ENCODE data around the gene KCNMB2. TPM values are rescaled to one million over a fixed set of nuclear protein-coding genes. Genes with fewer than 3 reads are reported as not detected.

Gene KCNMB2
- total RNA-seq, 1 donor from 2014 or later = 3.4 TPM

GRCh38 chr3:178568911-178569310, 32.7 kb downstream of the KCNMB2 start:
- DNase-seq = peak; percentile 13

GRCh38 chr3:178569826-178570225, 33.6 kb downstream of the KCNMB2 start:
- no peak for DNase-seq

- DNase-seq = no peak
These were observed 47.8 kb downstream of the KCNMB2 start for GRCh38 chr3:178583963-178584575.

- peak; percentile 13 for DNase-seq
These were observed 48.6 kb downstream of the KCNMB2 start for GRCh38 chr3:178584722-178585380.

GRCh38 chr3:178585454-178585853, 49.2 kb downstream of the KCNMB2 start:
- no peak for DNase-seq

GRCh38 chr3:178586076-178586475, 49.8 kb downstream of the KCNMB2 start:
- no peak for DNase-seq

- DNase-seq = no peak
These were observed 52.4 kb downstream of the KCNMB2 start for GRCh38 chr3:178588628-178589027.

- no peak for DNase-seq
These were observed 57.5 kb downstream of the KCNMB2 start for GRCh38 chr3:178593786-178594185.

- no peak for DNase-seq
These were observed 61.1 kb downstream of the KCNMB2 start for GRCh38 chr3:178597371-178597770.

- no peak for DNase-seq
These were observed 66.6 kb downstream of the KCNMB2 start for GRCh38 chr3:178602856-178603255.

GRCh38 chr3:178603735-178604134, 67.5 kb downstream of the KCNMB2 start:
- DNase-seq = no peak

- DNase-seq = no peak
These were observed 82.0 kb downstream of the KCNMB2 start for GRCh38 chr3:178618197-178618596.

GRCh38 chr3:178618896-178619295, 82.7 kb downstream of the KCNMB2 start:
- DNase-seq = no peak

- DNase-seq = no peak
These were observed 87.5 kb downstream of the KCNMB2 start for GRCh38 chr3:178623666-178624255.

- no peak for DNase-seq
These were observed 88.0 kb downstream of the KCNMB2 start for GRCh38 chr3:178624276-178624675.

- no peak for DNase-seq
These were observed 88.9 kb downstream of the KCNMB2 start for GRCh38 chr3:178625053-178625600.

GRCh38 chr3:178628037-178628436, 91.8 kb downstream of the KCNMB2 start:
- no peak for DNase-seq

GRCh38 chr3:178629430-178630178, 93.4 kb downstream of the KCNMB2 start:
- no peak for DNase-seq

GRCh38 chr3:178631950-178632349, 95.7 kb downstream of the KCNMB2 start:
- DNase-seq = no peak

GRCh38 chr3:178634975-178635374, 98.7 kb downstream of the KCNMB2 start:
- no peak for DNase-seq

GRCh38 chr3:178637802-178638201, 101.6 kb downstream of the KCNMB2 start:
- DNase-seq = no peak

GRCh38 chr3:178645503-178645902, 109.3 kb downstream of the KCNMB2 start:
- DNase-seq = no peak

All from skin of body (tissue), 2 donors.